Spinal cord (tissue), 10 donors: Measurements from ENCODE around the gene LANCL3. TPM values are rescaled to one million over a fixed set of nuclear protein-coding genes. Genes with fewer than 3 reads are reported as not detected.

ENCODE experiments used
- DNase-seq, 6 donors: peaks; one replicate each; pipeline versions ENCODE4 v3.0.0 to v3.0.0-alpha.2; 2013 to 2015; ENCODE audit warnings: low spot score in 6 of 6, low read depth in 4 of 6
- H3K27ac ChIP-seq: one replicate; pipeline ENCODE4 v1.5.1; 2013; ENCODE audit warnings: low read depth, low read length, control low read depth
- H3K27me3 ChIP-seq: one replicate; pipeline ENCODE4 v1.6.1; 2013; ENCODE audit warnings: low read length; ENCODE audit not compliant: control insufficient read depth, insufficient read depth
- H3K36me3 ChIP-seq: one replicate; pipeline ENCODE4 v1.6.1; 2013; ENCODE audit warnings: low read length; ENCODE audit not compliant: control insufficient read depth, insufficient read depth
- H3K4me1 ChIP-seq: one replicate; pipeline ENCODE4 v1.6.1; 2013; ENCODE audit warnings: low read length; ENCODE audit not compliant: control insufficient read depth, insufficient read depth
- H3K4me3 ChIP-seq: one replicate; pipeline ENCODE4 v1.5.1; 2013; ENCODE audit warnings: low read depth, low read length, control low read depth
- H3K9me3 ChIP-seq: one replicate; pipeline ENCODE4 v1.6.1; 2013; ENCODE audit warnings: low read length; ENCODE audit not compliant: control insufficient read depth, insufficient read depth
- WGBS: methylation state at CpG from one replicate; pipeline ENCODE4 v1.1.5; 2013; ENCODE audit warnings: missing lambda C conversion rate; ENCODE audit not compliant: insufficient coverage; 5-methylcytosine and 5-hydroxymethylcytosine counted together
- polyA plus RNA-seq, 2 donors: library from polyadenylated mRNA; unstranded; fragments of 120-200 nt; gene quantifications; one replicate each; pipeline ENCODE4 v1.2.1, GENCODE V29; 2013; ENCODE audit not compliant: insufficient read length in 2 of 2
- total RNA-seq, 2 donors: library from RNA; depleted of rRNA in 1 of 2; stranded (reverse); fragments of 120-200 nt in 1 of 2; fragments of >200 nt in 1 of 2; gene quantifications; one replicate each; pipeline versions ENCODE4 v1.2.3 to v1.2.4, GENCODE V29; 2013 to 2014
- donor health status: healthy.

The LANCL3 gene
- total and polyA plus RNA-seq, 4 donors: 2.1 to 11.2 (median 3.6) TPM

- 50% methylated on average over 1 of the region's 2 CpGs for WGBS
- H3K4me1 ChIP-seq: no peaks in the 10 kb centered on the region
- H3K27ac ChIP-seq: no peak overlapping the region
Measured at GRCh38 chrX:37607243-37607642, 35.8 kb downstream of the LANCL3 start.

DNA sequence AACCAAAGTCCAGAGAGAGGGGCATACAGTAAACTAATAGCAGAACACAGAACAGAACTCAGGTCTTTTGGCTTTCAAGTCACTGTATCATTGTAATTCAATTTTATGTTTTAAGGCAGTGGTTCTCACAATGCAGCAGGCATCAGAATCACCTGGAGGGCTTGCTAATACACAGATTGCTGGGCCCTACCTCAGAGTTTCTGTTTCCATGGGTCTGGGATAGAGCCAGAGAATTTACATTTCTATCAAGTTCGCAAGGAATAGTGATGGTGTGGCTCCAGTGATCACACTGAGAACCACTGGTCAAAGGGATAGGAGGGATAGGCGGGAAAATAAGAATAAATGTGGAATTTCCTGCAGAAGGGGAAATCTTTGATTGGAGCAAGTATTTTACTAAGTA lies 36.7 kb downstream of the LANCL3 start:
- peaks cover 2% of the 10 kb centered on the region for H3K27me3 ChIP-seq
- DNase-seq: no peak
- H3K9me3 ChIP-seq: no peaks in the 10 kb centered on the region
- no peaks in the 10 kb centered on the region for H3K36me3 ChIP-seq
- 69% methylated on average over 2 of the region's 2 CpGs for WGBS
- no peak overlapping the region for H3K27ac ChIP-seq
- no peak overlapping the region for H3K4me3 ChIP-seq
- no peaks in the 10 kb centered on the region for H3K4me1 ChIP-seq

More at GRCh38 chrX:37607243-37607642, 35.8 kb downstream of the LANCL3 start:
- H3K36me3 ChIP-seq: no peaks in the 10 kb centered on the region
- H3K27me3 ChIP-seq: peaks cover 2% of the 10 kb centered on the region
- DNase-seq: no peak
- no peaks in the 10 kb centered on the region for H3K9me3 ChIP-seq
- no peak overlapping the region for H3K4me3 ChIP-seq

DNA sequence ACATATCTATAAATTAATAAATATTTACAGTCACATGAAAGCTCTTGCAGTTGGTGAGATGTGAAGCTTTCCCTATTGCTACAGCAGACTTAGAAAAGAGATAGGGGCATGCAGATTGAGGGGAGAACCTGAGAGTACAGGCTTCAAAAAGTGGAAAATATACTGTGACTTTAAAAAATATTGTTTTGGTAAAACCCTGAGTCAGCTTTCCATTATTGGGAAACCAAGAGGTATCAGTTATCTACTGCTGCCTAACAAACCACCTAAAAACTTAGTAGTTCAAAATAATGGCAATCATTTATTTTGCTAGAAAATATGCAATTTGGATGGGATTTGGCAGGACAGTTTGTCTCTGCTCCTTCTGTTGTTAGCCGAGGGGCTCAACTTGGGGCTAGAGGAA lies 38.3 kb downstream of the LANCL3 start:
- no peaks in the 10 kb centered on the region for H3K4me1 ChIP-seq
- 100% methylated on average over 1 of the region's 1 CpG for WGBS

GRCh38 chrX:37613933-37614332 lies 42.5 kb downstream of the LANCL3 start:
- no CpG with 5 or more reads among the region's 1 CpG for WGBS
- peaks cover 2% of the 10 kb centered on the region for H3K27me3 ChIP-seq
- H3K4me1 ChIP-seq: no peaks in the 10 kb centered on the region
- no peak overlapping the region for H3K4me3 ChIP-seq
- H3K27ac ChIP-seq: no peak overlapping the region
- no peaks in the 10 kb centered on the region for H3K9me3 ChIP-seq
- DNase-seq: peak in 2 of 6 donors; percentile 37 to 51
- no peaks in the 10 kb centered on the region for H3K36me3 ChIP-seq

More for the DNA sequence above, 38.3 kb downstream of the LANCL3 start:
- H3K36me3 ChIP-seq: no peaks in the 10 kb centered on the region
- DNase-seq: no peak
- peaks cover 2% of the 10 kb centered on the region for H3K27me3 ChIP-seq
- no peak overlapping the region for H3K27ac ChIP-seq
- no peaks in the 10 kb centered on the region for H3K9me3 ChIP-seq
- no peak overlapping the region for H3K4me3 ChIP-seq

- no peaks in the 10 kb centered on the region for H3K27me3 ChIP-seq
- DNase-seq: no peak
- H3K9me3 ChIP-seq: no peaks in the 10 kb centered on the region
- H3K36me3 ChIP-seq: no peaks in the 10 kb centered on the region
- H3K27ac ChIP-seq: no peak overlapping the region
- WGBS: no CpG with 5 or more reads among the region's 1 CpG
- no peaks in the 10 kb centered on the region for H3K4me1 ChIP-seq
- H3K4me3 ChIP-seq: no peak overlapping the region
Measured at GRCh38 chrX:37627602-37628001, 56.1 kb downstream of the LANCL3 start.

GRCh38 chrX:37638047-37638446 lies 66.6 kb downstream of the LANCL3 start:
- H3K4me1 ChIP-seq: no peaks in the 10 kb centered on the region
- no peaks in the 10 kb centered on the region for H3K27me3 ChIP-seq
- no peaks in the 10 kb centered on the region for H3K36me3 ChIP-seq
- DNase-seq: no peak
- no peak overlapping the region for H3K4me3 ChIP-seq
- H3K27ac ChIP-seq: no peak overlapping the region
- no peaks in the 10 kb centered on the region for H3K9me3 ChIP-seq

DNA sequence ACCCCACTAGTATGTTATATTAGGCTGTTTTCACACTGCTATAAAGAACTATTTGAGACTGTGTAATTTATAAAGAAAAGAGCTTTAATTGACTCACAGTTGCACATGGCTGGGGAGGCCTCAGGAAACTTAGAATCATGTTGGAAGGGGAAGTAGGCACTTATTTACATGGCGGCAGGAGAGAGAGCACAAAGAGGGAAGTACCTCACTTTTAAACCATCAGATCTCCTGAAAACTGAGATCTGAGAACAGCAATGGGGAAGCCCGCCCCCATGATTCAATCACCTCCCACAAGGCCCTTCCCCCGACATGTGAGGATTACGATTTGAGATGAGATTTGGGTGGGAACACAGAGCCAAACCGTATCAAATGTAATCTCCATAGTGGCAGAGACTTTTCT lies 68.7 kb downstream of the LANCL3 start:
- H3K4me3 ChIP-seq: no peak overlapping the region
- no peaks in the 10 kb centered on the region for H3K4me1 ChIP-seq
- H3K9me3 ChIP-seq: no peaks in the 10 kb centered on the region
- H3K27ac ChIP-seq: no peak overlapping the region
- no peak for DNase-seq
- WGBS: 87% methylated on average over 3 of the region's 5 CpGs
- H3K27me3 ChIP-seq: no peaks in the 10 kb centered on the region
- no peaks in the 10 kb centered on the region for H3K36me3 ChIP-seq

- 36% methylated on average over 3 of the region's 3 CpGs for WGBS
- Histone ChIP-seq H3K27me3 (no peaks in the 10 kb centered on the region), H3K4me3 (no peak overlapping the region)
Measured at GRCh38 chrX:37641859-37642258, 70.4 kb downstream of the LANCL3 start.

DNA sequence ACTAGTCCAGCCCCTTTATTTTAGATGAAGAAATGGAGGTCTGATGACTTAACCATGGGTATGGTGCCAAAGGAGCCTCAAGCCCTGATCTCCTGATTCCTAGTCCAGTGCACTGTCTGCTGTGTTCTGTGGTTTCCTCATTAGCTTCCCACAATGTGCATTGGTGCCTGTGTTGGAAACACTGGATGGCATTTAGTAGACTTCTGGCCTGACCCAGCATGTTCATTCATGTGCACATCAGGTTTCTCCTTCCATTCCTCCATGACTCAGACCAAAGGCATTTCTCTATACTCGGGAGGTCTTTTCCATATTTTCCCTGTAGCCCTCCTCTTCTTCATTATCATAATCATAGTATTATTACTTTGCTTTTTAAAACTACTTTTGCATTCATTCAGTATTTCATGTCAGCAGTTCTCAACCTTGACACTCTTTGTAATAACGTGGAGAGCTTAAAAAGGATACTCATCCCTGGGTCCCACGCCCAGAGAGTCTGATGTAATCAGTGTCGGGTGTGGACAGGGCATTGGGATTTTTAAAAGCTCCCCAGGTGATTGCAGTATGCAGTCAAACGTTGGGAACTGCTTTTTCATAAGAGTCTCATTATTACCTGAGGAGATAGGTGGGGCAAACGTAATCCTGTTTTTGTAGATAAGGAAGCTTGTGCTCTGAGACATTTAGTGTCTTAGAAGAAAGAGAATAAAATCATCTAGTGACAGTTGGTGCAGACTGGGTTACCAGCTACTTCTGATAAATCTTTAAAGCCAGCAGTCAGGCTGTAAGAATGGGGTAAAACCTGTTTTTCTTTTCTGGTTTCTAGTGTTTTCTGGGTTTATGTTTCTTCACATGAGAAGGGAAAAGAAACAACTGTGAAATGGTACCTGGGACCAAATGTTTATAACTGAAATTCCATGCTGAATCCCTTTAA lies 73.2 kb downstream of the LANCL3 start:
- no peaks in the 10 kb centered on the region for H3K4me1 ChIP-seq
- no peak for DNase-seq
- 69% methylated on average over 4 of the region's 6 CpGs for WGBS
- no peak overlapping the region for H3K4me3 ChIP-seq
- H3K27ac ChIP-seq: no peak overlapping the region
- no peaks in the 10 kb centered on the region for H3K9me3 ChIP-seq
- no peaks in the 10 kb centered on the region for H3K36me3 ChIP-seq
- no peaks in the 10 kb centered on the region for H3K27me3 ChIP-seq

More at GRCh38 chrX:37641859-37642258, 70.4 kb downstream of the LANCL3 start:
- H3K9me3 ChIP-seq: no peaks in the 10 kb centered on the region
- H3K36me3 ChIP-seq: no peaks in the 10 kb centered on the region
- H3K4me1 ChIP-seq: no peaks in the 10 kb centered on the region
- H3K27ac ChIP-seq: no peak overlapping the region
- peak in 1 of 6 donors; percentile 2 for DNase-seq

DNA sequence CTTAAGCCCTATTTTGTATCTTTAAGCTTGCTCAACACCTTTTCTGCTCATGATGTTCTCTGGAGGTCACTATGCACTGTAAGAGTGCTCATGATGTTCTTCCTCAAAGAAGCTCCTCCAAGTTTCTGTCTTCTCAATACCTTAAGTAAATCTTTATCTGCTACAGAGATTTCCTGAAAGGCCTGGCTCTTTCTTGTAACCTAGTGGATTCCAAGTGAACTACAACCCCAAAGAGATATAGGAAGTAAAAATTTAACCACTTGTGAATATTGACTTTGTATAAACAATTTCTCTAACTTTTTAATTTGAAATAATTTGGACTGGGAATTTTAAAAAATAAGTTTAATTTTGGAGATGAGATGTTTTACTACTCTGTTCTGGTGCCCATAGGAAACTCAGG lies 74.8 kb downstream of the LANCL3 start:
- Histone ChIP-seq H3K4me3 (no peak overlapping the region), H3K27me3 (no peaks in the 10 kb centered on the region), H3K9me3 (no peaks in the 10 kb centered on the region), H3K36me3 (no peaks in the 10 kb centered on the region), H3K4me1 (no peaks in the 10 kb centered on the region), H3K27ac (no peak overlapping the region)
- no peak for DNase-seq
